Activated CD8-positive, alpha-beta memory T cell treated with anti-CD3 and anti-CD28 coated beads for 1 hour (primary cell): ENCODE results near the gene TWIST2.

ENCODE experiments used
- DNase-seq, 2 donors: peaks; one replicate each; pipeline ENCODE4 v3.0.0-alpha.2; 2020; ENCODE audit warnings: low read depth in 1 of 2; ENCODE audit errors: extremely low read depth in 1 of 2

Gene TWIST2

DNA sequence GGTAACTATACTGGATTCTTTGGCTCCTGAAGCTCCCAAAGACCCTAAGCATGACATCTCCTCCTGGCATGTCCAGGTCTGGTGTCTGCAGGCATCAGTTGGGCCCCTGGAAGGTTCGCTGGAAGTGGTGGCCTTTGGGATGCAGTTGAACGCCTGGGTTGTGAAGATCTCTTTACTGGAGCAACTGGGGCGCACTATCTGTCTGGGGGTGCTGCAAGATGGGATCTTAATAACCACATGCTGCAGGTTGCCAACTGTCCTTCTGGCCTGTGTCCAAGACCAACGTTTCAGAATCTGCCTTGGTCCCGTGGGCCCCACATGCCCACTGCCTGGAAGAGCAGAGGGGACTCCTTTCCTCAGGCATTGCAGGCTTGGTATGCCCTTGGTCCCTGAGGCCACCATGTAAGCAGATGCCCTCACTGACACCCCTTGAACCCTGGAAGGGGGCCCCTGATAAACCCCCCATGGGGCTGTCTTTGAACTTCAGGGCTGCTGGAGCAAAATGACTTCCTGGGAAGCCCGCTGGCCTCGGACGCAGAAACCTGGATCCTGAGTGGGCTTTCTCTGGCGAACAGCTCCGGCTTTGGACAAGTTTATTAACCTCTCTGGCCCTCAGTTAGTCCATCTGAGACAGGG is 101.9 kb downstream of the TWIST2 start:
- no peak for DNase-seq

DNA sequence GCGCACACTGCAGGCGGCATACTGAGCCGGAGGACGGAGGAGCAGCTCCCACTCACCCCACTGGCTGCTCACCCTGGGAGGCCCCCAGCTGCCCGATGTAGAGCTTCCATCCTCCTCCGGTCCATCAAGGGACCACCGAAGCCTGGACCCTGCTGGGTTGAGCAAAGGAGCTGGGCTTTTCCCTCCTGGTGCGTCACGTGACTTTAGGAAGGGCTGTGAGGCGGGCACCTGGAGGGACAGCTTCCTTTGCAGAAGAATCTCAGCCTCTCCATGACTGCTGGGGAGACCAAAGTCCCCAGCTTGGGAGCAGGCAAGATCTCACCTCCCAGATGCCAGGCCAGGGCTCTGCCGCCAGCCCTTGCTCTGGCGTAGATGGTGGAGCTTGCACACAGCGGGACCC is 102.7 kb downstream of the TWIST2 start:
- no peak for DNase-seq

DNA sequence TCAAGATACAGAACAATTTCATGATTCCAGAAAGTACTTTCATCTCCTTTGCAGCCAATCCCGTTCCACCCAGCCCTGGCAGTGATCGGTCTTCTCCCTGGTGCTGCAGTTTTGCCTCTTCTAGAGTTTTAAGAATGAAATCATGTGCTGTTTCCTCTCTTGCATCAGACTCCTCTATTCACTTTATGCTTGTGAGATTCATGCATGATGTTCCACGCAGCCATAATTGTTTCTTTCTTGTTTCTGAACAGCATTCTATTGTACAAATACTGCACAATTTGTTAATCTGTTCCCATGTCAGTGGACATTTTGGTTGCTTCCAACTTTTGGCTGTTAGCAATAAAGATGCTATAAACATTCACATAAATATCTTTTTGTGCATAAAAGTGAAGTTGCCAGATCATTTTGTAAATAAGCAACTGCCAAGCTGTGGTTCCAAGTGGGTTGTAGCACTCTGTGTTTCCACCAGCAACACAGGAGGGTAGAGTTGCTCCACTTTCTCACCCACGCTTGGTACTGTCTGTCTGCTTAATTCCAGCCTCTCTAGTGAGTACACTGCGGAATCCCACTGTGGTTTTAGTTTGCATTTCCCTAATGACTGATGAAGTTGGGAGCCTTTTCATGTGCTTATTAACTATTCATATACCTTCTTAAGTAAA is 104.5 kb downstream of the TWIST2 start:
- no peak for DNase-seq

DNA sequence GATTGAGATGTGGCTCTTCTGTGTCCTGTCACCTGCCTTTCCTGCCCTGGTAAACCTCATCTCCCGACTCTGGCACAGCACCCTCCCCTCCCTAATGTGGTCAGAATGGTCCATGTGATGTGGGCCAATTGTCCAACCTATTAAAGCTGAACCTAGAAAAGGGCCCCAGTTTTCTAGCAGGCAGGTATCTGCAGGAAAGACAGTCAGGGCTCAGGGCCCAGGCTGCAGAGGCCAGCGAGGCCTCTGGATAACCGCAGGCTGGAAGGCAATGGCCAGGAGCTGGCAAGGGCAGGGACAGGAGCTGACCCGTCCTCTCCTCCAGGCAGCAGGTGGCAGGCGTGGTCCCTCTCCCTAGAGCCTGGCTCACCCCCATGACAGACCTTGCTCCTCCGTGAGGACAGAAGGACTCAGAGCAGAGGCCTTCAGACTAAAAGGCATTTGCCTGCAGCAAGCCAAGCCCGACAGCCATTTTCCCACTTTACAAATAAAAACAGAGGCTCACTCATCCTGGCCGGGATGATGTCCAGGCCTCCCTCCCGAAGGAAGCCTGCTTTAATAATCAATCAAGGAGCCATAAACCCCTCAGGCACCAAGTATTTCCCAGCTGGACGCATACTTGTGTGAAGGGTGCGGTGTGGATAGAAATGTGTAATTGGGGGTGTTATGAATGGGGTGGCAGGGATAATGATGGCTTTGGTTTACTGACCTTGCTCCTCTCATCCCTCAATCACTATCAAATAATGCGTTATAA is 107.1 kb downstream of the TWIST2 start:
- no peak for DNase-seq

DNA sequence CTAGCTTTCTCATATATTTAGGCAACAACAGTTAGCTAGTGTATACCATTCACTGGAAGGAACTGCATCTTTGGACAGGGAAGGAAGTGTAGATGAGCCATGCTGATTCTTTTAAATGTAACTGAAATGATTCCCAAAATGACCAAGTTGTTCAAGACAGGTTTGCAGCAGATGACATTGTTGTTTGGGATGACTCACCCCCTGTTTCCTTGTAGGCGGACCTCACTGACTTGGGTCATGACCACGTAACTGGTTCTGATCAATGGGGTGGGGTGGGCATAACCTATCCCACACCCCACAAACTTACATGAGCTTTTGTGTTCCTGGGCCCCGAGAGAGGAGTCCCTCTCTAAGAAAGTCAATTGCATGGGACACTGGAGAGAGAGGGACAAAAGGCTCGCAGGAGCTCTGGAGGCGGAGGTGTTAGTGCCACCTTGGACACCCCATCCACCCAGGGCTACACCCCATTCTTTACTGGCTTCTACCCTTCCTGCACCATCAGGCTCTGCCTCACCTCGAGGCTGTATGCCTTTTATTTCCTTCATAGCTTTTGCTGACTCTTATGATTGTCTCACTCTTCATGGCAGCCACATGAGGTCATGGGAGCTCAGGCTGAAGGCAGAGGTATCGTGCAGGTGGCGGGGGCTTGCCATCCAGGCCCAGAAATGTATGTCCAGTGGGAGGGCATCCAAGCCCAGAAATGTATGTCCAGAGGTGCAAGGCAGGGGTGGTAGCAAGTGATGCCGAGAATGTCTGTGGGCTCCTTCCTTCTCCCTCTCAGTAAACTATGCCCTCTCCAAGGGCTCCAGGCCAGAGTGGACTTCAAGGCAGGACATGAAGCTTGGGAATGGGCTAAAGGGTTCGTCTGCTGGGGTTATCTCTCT is 108.0 kb downstream of the TWIST2 start:
- DNase-seq = no peak

DNA sequence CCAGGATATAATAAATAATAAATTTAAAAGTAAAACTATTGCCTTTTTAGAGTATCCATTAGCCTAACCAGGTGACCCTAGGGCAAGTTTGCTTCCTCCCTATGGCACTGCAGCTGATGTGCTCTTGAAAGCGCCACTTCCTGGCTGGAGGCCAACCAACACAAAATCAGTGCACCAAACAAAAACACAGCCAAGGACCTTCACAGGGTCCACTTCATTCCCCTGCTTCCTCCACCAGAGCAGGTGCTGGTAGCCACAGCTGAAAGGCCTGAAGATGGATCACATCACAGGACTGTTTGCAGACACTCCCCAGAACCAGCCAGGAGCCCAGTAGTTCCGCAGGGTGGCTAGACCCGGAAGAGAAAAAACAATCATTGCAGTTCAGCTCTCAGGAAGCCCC is 108.8 kb downstream of the TWIST2 start:
- DNase-seq = no peak
